PC-9 (cell line): ENCODE data around the gene UBL4A. TPM values are rescaled to one million over a fixed set of nuclear protein-coding genes. Genes with fewer than 3 reads are reported as not detected.

Experiments used
- BruUV-seq: library from RNA; stranded (reverse); fragments of 400-500 nt; replicated peaks from 2 replicates; lab custom pipeline; 2021; lab: Mats Ljungman, UMichigan
- CTCF ChIA-PET: fragments of 300-600 bp; sonication (Branson Sonifier 250); formaldehyde crosslinking; loops from one replicate; lab custom pipeline; 2022; ENCODE audit warnings: antibody characterized with exemption; lab: Charles Lee
- POLR2A ChIA-PET: fragments of 300-600 bp; sonication (Branson Sonifier 250); formaldehyde crosslinking; loops from one replicate; lab custom pipeline; 2022; ENCODE audit warnings: antibody characterized with exemption; ENCODE audit not compliant: unreplicated experiment; lab: Charles Lee
- DNase-seq, 2 experiments: peaks; one replicate each; pipeline versions ENCODE4 v3.0.0 to v3.0.0-alpha.2; 2015 to 2022; ENCODE audit warnings: mixed read lengths in 1 of 2
- H2AFZ ChIP-seq: fragments of 200-600 bp; sonication (generic); 2 replicates; pipeline ENCODE4 v1.8.1; 2017; ENCODE audit warnings: antibody characterized with exemption
- H3F3A ChIP-seq: fragments of 200-600 bp; sonication (generic); 2 replicates; pipeline ENCODE4 v1.8.1; 2017; ENCODE audit warnings: antibody characterized with exemption, mild to moderate bottlenecking, low read depth; ENCODE audit not compliant: insufficient read depth
- H3K27ac ChIP-seq: fragments of 200-600 bp; sonication (generic); 2 replicates; pipeline ENCODE4 v1.6.1; 2016; ENCODE audit warnings: mixed run types
- H3K27me3 ChIP-seq: fragments of 200-600 bp; sonication (generic); 2 replicates; pipeline ENCODE4 v1.6.1; 2016; ENCODE audit warnings: low read depth, mixed run types; ENCODE audit not compliant: insufficient read depth
- H3K36me3 ChIP-seq: fragments of 200-600 bp; sonication (generic); 2 replicates; pipeline ENCODE4 v1.6.1; 2016; ENCODE audit warnings: low read depth, mixed run types
- H3K4me1 ChIP-seq: fragments of 200-600 bp; sonication (generic); replicated peaks from 2 replicates; pipeline ENCODE4 v1.6.1; 2016; ENCODE audit warnings: mixed run types; ENCODE audit not compliant: insufficient read depth
- H3K4me2 ChIP-seq: fragments of 200-600 bp; sonication (generic); 2 replicates; pipeline ENCODE4 v1.6.1; 2017; ENCODE audit warnings: mixed run types
- H3K4me3 ChIP-seq: fragments of 200-600 bp; sonication (generic); 2 replicates; pipeline ENCODE4 v1.6.1; 2016; ENCODE audit warnings: mixed run types
- H3K79me2 ChIP-seq: fragments of 200-600 bp; sonication (generic); 2 replicates; pipeline ENCODE4 v1.6.1; 2017; ENCODE audit warnings: low read depth, mixed run types
- H3K9me2 ChIP-seq: fragments of 200-600 bp; sonication (generic); 2 replicates; pipeline ENCODE4 v1.8.1; 2017; ENCODE audit warnings: mild to moderate bottlenecking; ENCODE audit not compliant: insufficient read depth
- H3K9me3 ChIP-seq: fragments of 200-600 bp; sonication (generic); 2 replicates; pipeline ENCODE4 v1.8.1; 2016; ENCODE audit warnings: low read depth; ENCODE audit not compliant: insufficient read depth
- H4K20me1 ChIP-seq: fragments of 200-600 bp; sonication (generic); 2 replicates; pipeline ENCODE4 v1.8.1; 2017; ENCODE audit not compliant: insufficient read depth
- CTCF ChIP-seq: fragments of 200-600 bp; sonication (generic); conservative IDR thresholded peaks from 2 replicates; pipeline ENCODE4 v1.6.1; 2017; ENCODE audit warnings: mixed run types, antibody characterized with exemption, mild to moderate bottlenecking, moderate library complexity
- EZH2 ChIP-seq: fragments of 200-600 bp; sonication (generic); IDR thresholded peaks from 2 replicates; pipeline ENCODE4 v1.8.0; 2017; ENCODE audit warnings: antibody characterized with exemption, low read depth
- intact Hi-C: fragments of 100-400 bp; cut with micrococcal nuclease; formaldehyde crosslinking; loops from one replicate; pipeline ENCODE4 v1.10.0; 2022; ENCODE audit not compliant: unreplicated experiment
- total RNA-seq: library from RNA; stranded (reverse); gene quantifications from 2 replicates; pipeline ENCODE4 v1.2.3, GENCODE V29; 2021

UBL4A gene
- total RNA-seq, 1 experiment from 2014 or later = 80.7 TPM

GRCh38 chrX:154525606-154526490 lies 39.4 kb upstream of the UBL4A start:
- no peaks in the 10 kb centered on the region for H3K79me2 ChIP-seq
- no TSS peak for BruUV-seq
- intact Hi-C loops = loop anchor here (2.0 kb wide), 1 partner anchor 47 kb away; the partner anchor contains the start of gene LAGE3

GRCh38 chrX:154519389-154519788 lies 33.0 kb upstream of the UBL4A start:
- Histone ChIP-seq H3F3A (no peaks in the 10 kb centered on the region), H3K27me3 (no peaks in the 10 kb centered on the region), H3K4me1 (no peaks in the 10 kb centered on the region), H2AFZ (no peak overlapping the region), H3K4me2 (no peak overlapping the region), H3K9me2 (no peaks in the 10 kb centered on the region), H4K20me1 (no peaks in the 10 kb centered on the region), H3K9me3 (no peaks in the 10 kb centered on the region), H3K36me3 (no peaks in the 10 kb centered on the region), H3K4me3 (no peak overlapping the region), H3K79me2 (no peaks in the 10 kb centered on the region), H3K27ac (no peak overlapping the region)
- intact Hi-C loops = no loop called here
- CTCF ChIA-PET = no interaction called here
- POLR2A ChIA-PET = interaction anchor here (0.7 to 0.8 kb wide), 2 partner anchors 507 to 1578 kb away, joined by 3 to 5 read pairs; partner anchors contain the start of gene FUNDC2
- BruUV-seq = no TSS peak
- no peak for DNase-seq
- TF ChIP-seq EZH2 = no peak
- TF ChIP-seq CTCF = no peak

More at GRCh38 chrX:154525606-154526490, 39.4 kb upstream of the UBL4A start:
- DNase-seq = peak in 1 of 2 experiments; percentile 62
- ChIA-PET POLR2A (interaction anchor here (0.9 to 1.0 kb wide), 2 partner anchors 10 to 36 kb away, joined by 5 to 7 read pairs; partner anchors contain the start of genes FAM3A and SLC10A3), CTCF (interaction anchor here (0.6 kb wide), 1 partner anchor 155 kb away, joined by 20 read pairs; no protein-coding TSS in a partner anchor)
- Histone ChIP-seq H3K9me2 (no peaks in the 10 kb centered on the region), H3K27ac (no peak overlapping the region), H3K9me3 (no peaks in the 10 kb centered on the region), H2AFZ (no peak overlapping the region), H3K36me3 (no peaks in the 10 kb centered on the region), H4K20me1 (no peaks in the 10 kb centered on the region), H3K27me3 (no peaks in the 10 kb centered on the region), H3K4me1 (peaks cover 25% of the 10 kb centered on the region), H3K4me3 (no peak overlapping the region), H3F3A (peaks cover 39% of the 10 kb centered on the region), H3K4me2 (peak overlapping the region; percentile 65)
- no peak for TF ChIP-seq CTCF
- no peak for TF ChIP-seq EZH2

GRCh38 chrX:154517101-154517781 lies 30.8 kb upstream of the UBL4A start:
- TF ChIP-seq EZH2 = no peak
- TF ChIP-seq CTCF = no peak
- Histone ChIP-seq H3F3A (no peaks in the 10 kb centered on the region), H4K20me1 (no peaks in the 10 kb centered on the region), H3K36me3 (no peaks in the 10 kb centered on the region), H3K9me3 (no peaks in the 10 kb centered on the region), H3K4me3 (peak overlapping the region; percentile 70; the same call in 1 of the 2 replicates), H3K79me2 (no peaks in the 10 kb centered on the region), H2AFZ (no peak overlapping the region), H3K4me1 (no peaks in the 10 kb centered on the region), H3K9me2 (no peaks in the 10 kb centered on the region), H3K27me3 (no peaks in the 10 kb centered on the region), H3K27ac (no peak overlapping the region), H3K4me2 (peak overlapping the region; percentile 92; the same call in 1 of the 2 replicates)
- no peak for DNase-seq
- ChIA-PET CTCF (no interaction called here), POLR2A (no interaction called here)
- intact Hi-C loops = no loop called here
- BruUV-seq = no TSS peak
